ENCODE results near the gene BARD1. TPM values are rescaled to one million over a fixed set of nuclear protein-coding genes. Genes with fewer than 3 reads are reported as not detected.

Gene BARD1
- total and polyA plus RNA-seq, 2 of the 13 experiments (the other 11 are each of a cell fraction or from before 2014, with no cell fraction given): 5.3 to 30.4 TPM

GRCh38 chr2:214809751-214810564 is 475 bp upstream of the BARD1 start (continued):
- TF ChIP-seq THAP11 (CRISPR knock-in tag; IDR thresholded peaks at IDR 0.05): no peak; the same call in 1 of the 2 replicates
- no peak for TF ChIP-seq ZNF326 (CRISPR knock-in tag; IDR thresholded peaks at IDR 0.05; ENCODE audit: borderline replicate concordance)

GRCh38 chr2:214807653-214808052 is 1.8 kb downstream of the BARD1 start:
- CTCF ChIA-PET (ENCODE audit: low intra/inter-chr PET ratio, low total read pairs): no interaction called here
- FAIRE-seq: no peak
- no peak for DNase-seq (ENCODE audit: low spot score)
- H3K9ac ChIP-seq (ENCODE audit: insufficient read depth, low read depth, low read length): peak overlapping the region; percentile 81
- no TSS peak for BruUV-seq (replicated peaks)
- peaks cover 44% of the 10 kb centered on the region for H3K79me2 ChIP-seq (ENCODE audit: insufficient read depth, low read length)
- WGBS (ENCODE audit: low lambda C conversion rate): 11% methylated on average over 3 of the region's 3 CpGs
- H3K27me3 ChIP-seq (ENCODE audit: control insufficient read depth in 1 of 2, insufficient read depth in 2 of 2, low read length in 2 of 2): no peaks in the 10 kb centered on the region
- TF ChIP-seq GATAD2A (CRISPR knock-in tag; IDR thresholded peaks at IDR 0.05) (0 out of 2 replicates have a peak, but pooled peaks have one; percentile 8), ZSCAN29 (CRISPR knock-in tag; conservative IDR thresholded peaks at IDR 0.05) (no peak), ZNF124 (CRISPR knock-in tag; IDR thresholded peaks at IDR 0.05) (no peak), TEAD3 (CRISPR knock-in tag; optimal IDR thresholded peaks at IDR 0.05; ENCODE audit: borderline replicate concordance) (peak; percentile 26), ATF1 (CRISPR knock-in tag; IDR thresholded peaks at IDR 0.05) (no peak)
- peak overlapping the region; percentile 85 for H3K27ac ChIP-seq (ENCODE audit: extremely low read length, insufficient read depth, low read length)
- H3K4me2 ChIP-seq (ENCODE audit: low read depth, low read length): peak overlapping the region; percentile 94
- H3K9me3 ChIP-seq (ENCODE audit: low read length): no peaks in the 10 kb centered on the region
- ATAC-seq: no peak
- POLR2A ChIA-PET: no interaction called here
- peak overlapping the region; percentile 72 for H2AFZ ChIP-seq (ENCODE audit: low read length)
- H3K4me1 ChIP-seq (ENCODE audit: insufficient read depth, low read length): peaks cover 34% of the 10 kb centered on the region
- H3K36me3 ChIP-seq (replicated peaks in 1 of 2; ENCODE audit: control insufficient read depth in 1 of 2, insufficient read depth in 2 of 2, low read length in 2 of 2): no peaks in the 10 kb centered on the region
- in situ Hi-C loops (cut with HindIII; ENCODE audit: extremely low pct_ligation_motif_present, low pct_unique_long_range_greater_than_20kb) (loop anchor here (25.0 kb wide), 1 partner anchor 1130 kb away; no protein-coding TSS in a partner anchor), intact Hi-C loops (cut with micrococcal nuclease; ENCODE audit: unreplicated experiment) (no loop called here)
- H4K20me1 ChIP-seq (ENCODE audit: insufficient read depth, low read length): no peaks in the 10 kb centered on the region
- peak overlapping the region; percentile 90 to 95 (median 93) for H3K4me3 ChIP-seq (replicated peaks in 1 of 3; ENCODE audit: insufficient read depth in 1 of 3, low read depth in 2 of 3, low read length in 3 of 3)
